GM18873 (cell line): ENCODE data around the gene ECEL1.

ENCODE experiments used
- ATAC-seq: cut with Tn5 transposase; IDR thresholded peaks from one replicate; pipeline ENCODE4 v1.9.1; 2021; ENCODE audit warnings: mild to moderate bottlenecking, moderate library complexity, moderate number of reproducible peaks; ENCODE audit not compliant: unreplicated experiment, low FRiP score

The ECEL1 gene

GRCh38 chr2:232501331-232501771, 13.7 kb upstream of the ECEL1 start:
- no peak for ATAC-seq

DNA sequence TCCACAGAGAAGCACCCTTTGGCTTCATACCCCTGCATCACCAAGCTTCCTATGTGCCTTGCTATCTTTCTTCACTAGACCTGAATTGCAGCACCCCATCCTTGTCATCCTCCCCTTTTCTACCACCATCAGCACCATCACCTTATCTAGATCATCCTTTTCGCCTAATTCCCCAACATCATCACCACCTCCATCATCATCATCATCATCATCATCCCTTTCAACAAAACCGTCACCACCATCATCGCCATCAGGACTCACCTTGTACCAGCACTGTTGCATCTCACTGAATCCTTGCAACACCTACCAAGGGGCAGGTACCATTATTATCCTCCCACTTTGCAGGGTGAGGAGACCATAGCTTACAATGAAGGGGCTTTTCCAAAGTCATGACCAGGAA, 10.8 kb upstream of the ECEL1 start:
- ATAC-seq = no peak

DNA sequence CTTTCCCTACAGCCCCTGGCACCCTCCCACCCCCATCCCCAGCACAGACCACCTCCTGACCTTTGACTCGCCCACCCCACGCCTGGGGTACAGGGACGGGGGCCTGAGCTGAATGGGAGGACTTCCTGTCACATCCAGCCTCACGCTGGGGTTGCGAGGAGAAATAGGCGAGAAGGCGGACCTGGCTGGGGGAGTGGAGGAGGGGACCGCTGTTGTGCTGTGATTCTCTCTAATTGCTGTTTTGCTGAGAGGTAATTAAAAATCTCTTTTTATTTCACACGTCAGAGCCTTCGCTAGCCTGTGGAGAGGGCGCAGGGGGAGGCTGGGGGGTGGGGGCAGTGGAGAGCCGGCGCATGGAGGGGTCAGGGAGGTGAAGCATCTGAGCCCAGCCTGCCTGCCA, 9.7 kb upstream of the ECEL1 start:
- no peak for ATAC-seq

GRCh38 chr2:232496501-232497270, 9.1 kb upstream of the ECEL1 start:
- ATAC-seq = no peak

GRCh38 chr2:232495292-232495691, 7.7 kb upstream of the ECEL1 start:
- no peak for ATAC-seq

GRCh38 chr2:232494542-232494941, 6.9 kb upstream of the ECEL1 start:
- ATAC-seq = no peak

- ATAC-seq = no peak
These were observed 6.3 kb upstream of the ECEL1 start for GRCh38 chr2:232493701-232494474.

- ATAC-seq = no peak
These were observed 5.5 kb upstream of the ECEL1 start for GRCh38 chr2:232492963-232493700.

GRCh38 chr2:232492236-232492848, 4.7 kb upstream of the ECEL1 start:
- ATAC-seq = no peak

DNA sequence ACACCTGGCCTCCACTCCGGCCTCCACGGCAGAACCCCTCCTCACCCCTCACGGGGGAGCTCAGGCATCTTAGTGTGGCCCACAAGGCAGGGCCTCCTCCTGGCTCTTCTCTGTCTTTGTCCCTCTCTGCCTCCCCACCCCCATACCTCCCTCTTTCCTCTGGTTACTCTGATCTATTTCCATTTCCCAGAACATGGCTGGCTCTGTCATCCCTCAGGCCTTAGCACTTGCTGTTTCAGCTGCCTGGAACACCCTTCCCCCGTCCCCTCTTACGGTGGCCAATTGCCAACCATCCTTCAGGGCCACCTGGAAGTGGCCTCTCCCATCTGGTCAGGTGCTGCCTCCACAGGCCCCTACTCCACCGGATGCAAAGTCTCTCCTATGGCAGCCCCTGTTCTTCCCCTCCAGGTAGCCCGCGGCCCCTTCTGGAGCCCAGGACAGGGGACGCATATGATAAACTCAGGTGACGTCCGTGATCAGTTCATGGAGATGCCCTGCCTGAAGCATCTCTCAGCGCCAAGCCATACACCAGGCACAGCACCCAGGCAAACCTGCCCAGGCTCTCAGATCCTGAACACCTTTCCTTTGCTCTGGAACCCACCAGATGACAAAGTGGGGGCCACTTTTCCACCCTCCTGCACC, 3.6 kb upstream of the ECEL1 start:
- ATAC-seq = no peak

DNA sequence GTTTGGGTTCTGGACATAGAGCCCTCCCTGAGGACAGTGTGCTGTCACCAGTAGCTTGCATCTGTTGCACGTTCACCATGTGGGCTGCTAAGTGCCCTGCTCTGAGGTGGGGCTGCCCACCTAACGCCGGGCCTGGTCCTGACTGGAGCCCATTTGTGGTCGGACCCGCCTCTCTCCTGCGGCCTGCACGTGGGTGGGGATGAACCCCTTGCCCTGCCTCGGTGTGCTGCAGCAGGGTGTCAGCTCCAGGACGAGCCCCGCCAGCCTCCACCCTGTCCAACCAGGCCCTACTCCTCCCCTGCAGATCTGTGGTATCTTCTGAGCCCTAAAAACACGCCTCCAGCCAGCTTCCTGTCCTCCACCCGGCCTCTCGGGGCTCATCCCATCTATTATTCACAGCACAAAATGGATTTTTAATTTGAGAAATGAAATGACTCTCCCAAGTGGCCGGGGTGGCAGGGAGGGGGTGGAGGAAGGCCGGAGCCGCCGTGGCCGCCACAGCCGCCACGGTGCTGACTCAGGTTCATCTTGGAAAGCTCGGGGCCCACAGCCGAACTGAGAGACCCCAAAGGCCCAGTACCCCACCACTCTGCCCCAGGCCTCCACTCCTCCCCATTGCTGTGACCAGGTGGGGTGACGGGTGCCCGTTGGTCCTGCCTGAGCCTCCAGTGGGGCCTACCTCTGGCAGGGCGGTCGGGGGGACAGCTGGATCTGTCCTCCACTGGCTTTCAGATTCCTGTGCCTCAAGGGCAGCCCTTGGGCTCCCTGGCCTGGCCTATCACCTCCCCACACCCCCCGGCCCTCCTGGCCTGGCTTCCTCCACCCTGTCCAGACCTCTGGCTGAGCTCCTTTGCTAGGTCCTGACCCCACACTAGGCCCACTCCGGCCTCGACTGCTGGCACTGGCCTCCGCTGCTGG, 2.8 kb upstream of the ECEL1 start:
- ATAC-seq = no peak

DNA sequence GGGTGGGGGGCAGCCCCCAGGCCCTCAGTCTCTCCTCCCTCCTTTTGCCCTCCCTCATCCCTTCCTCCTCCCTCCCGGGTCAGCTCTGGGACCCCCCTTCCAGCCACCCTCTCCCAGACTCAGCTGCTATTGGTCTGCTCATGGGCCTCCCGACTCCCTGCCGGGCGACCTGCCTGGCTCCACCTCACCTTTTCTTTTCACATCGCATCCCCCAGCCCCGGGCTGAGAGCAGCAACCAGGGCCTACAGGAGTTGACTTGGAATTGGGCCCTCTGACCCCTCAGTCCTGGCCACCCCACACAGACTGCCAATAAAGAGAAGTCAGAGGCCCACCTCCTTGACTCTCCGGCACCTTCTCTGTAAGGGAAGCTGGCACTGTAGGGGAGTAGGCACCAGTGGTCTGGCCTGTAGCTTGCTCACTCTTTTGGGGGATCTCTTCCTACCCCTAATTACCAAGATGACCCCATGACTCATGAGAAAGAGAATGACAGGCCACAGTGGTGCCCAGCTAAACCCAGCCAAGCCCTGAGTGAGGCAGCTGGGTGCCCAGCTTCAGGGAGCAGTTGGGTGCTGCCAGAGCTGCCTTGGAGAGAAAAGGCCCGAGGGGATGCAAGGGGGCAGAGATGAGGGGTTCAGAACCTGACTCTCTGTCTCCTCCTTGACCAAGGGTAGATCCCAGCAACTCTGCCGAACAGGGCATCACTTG, 2.0 kb upstream of the ECEL1 start:
- no peak for ATAC-seq

DNA sequence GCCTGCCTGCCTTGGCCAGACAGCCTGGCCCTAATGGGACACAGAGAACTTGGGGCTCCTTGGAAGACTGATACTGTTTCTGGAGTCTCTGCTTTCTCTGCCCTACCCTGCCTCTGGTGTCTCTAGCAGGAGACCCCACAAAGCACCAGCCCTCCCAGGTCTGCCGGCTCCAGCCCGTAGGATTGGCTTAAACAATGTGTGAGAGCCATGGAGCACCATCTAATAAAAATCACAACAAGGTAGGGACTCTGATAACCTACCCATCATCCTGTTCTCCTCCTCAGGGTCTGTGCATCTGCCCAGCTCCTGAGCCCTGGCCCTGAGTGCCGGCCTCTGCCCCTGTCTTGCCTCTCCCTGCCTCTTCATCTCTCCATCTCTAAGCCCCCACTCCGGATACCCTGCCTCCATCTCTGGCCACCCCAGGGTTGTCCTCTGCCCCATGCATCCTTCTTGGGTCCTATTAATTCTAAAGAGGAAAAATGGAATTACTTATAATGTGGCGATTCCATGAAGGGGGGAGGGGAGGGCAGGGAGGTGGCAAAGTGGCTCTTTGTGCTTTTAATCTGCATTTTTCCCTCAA, 1.2 kb upstream of the ECEL1 start:
- no peak for ATAC-seq

- no peak for ATAC-seq
These were observed 570 bp upstream of the ECEL1 start for GRCh38 chr2:232488097-232488711.

DNA sequence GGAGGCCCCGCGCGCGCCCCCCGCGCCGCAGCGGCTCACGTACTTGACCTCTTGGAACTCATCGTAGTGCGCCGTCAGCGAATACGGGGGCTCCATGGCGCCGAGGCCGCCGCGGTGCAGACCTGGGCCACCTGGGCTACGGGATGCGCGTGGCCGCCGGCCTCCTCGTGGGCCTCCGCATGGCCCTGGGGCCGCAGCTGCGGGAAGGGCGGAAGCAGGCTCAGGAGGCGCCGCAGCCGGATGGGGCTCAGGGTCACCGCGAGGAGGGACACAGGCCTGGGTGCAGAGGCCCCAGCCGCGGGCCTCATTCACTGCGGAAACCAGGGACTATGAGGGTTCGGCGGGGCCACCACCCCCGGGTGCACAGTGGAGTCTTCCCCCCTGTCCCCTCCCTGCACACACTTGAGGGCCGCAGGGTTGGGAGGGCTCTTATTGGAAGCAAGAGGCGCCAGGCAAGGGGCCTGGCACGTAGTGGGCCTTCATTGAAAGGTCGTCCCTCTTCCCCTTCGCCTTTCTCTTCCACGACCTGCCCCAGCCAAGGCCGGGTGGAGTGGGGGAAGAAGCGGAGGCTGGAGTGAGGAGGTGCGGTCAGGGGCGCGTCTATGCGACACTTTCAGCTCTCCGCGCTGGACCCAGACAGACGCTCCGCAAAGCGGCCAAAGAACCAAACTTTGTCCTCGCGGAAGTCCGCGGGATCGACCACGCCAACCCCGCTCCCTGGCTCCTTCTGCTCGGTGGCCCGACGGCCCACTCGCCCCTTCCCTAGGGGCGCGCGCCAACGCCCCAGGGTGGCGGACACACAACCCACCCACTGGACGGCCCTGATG, 863 bp downstream of the ECEL1 start:
- ATAC-seq = no peak

DNA sequence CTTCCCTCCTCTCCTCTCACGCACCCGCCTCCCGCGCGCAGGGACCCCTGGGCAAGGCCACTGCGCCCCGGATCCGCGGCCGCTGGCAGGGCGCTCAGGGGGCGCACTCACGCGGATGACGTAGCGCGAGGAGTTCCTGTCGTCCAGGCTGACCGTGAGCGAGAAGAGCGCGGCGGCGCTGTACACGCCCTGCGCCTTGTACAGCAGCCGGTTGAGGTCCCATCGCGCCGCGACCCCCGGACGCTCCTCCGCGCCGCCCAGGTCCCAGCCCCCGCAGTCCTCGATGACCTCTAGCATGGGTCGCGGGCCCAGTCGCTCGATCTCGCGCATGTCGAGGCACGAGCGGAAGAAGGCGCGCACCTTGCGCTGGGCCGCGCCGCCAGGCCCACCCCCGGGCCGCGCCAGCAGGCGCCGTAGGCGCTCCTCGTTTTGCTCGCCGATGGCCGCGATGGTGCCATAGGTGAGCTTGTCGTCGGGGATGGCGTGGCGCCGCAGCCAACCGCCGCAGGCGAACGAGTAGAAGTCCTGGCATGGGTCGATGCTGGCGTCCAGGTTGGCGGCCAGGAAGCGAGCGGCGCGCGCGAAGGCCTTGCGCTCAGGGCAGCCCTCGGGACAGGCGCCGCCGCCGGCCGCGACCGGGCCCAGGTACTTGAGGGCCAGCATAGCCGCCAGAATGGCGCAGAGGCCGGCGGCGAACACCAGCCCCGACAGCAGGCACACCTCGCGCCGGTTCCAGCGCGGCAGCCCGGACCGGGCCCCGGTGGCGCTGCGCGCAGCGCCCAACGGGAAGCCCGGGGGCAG, 1.7 kb downstream of the ECEL1 start:
- ATAC-seq = no peak
